HG02642 (cell line): Measurements from ENCODE around the gene ABHD6.
"Not testable (repeated sequence)": the region's sequence is repeated elsewhere in the genome, so short reads cannot be mapped to it uniquely, and the experiment has no call there.

Experiments used
- ATAC-seq: cut with Tn5 transposase; IDR thresholded peaks from one replicate; pipeline ENCODE4 v1.9.1; 2021; ENCODE audit warnings: mild to moderate bottlenecking; ENCODE audit not compliant: unreplicated experiment, poor library complexity

ABHD6 gene

DNA sequence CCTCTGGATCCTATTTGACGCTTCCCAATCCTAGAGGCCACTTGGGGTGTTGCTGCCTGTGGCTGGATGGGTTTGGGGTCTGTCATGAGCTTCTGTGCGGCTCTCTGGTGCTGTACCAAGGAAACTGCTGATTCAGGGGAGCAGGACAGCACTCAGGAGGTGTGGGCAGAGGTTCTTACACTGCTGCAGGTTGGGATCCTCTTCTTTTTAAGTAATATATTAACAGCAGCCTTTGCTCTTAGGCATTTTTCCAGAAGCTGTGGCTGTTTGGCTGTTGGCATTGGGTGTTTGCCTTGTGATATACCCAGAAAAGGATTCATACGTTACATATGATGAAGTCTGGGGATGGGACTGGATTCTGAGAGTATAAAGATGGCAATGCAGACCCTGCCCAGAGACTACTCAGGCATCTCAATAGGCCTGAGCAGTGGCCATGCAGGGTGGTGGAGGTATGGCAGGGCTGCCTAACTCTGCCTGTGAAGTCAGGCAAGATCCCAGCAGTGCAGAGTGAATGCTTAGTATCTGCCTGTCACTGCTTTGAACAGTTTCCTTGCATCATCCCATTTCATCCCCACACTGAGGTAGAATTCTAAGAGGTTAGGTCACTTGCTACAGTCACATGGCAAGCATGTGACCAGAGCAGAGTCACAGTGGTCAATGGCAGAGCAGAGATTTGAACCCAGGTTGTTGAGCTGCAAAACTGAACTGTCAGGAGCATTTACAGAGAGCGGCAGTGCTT, 3.9 kb downstream of the ABHD6 start:
- ATAC-seq = no peak

DNA sequence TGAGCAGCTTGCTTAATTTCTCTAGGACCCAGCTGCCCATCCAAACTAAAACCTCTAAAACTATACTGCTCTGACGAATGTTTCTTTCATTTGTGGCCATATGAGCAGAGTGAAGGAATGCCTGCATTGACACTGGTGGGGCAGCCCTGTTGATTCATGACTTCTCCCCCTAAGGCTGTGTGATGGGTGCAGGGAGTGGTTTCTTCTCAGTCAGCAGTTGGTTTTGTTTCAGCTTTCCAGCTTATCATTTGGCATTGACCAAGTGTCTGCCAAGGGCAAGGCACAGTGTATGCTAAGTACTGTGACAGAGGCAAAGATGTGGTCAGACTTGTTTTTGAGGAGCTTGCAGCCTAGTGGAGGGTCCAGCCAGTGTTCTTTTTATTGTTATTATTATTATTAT, 4.7 kb downstream of the ABHD6 start:
- no peak for ATAC-seq

GRCh38 chr3:58242860-58243259, 5.3 kb downstream of the ABHD6 start:
- ATAC-seq = not testable (repeated sequence)

DNA sequence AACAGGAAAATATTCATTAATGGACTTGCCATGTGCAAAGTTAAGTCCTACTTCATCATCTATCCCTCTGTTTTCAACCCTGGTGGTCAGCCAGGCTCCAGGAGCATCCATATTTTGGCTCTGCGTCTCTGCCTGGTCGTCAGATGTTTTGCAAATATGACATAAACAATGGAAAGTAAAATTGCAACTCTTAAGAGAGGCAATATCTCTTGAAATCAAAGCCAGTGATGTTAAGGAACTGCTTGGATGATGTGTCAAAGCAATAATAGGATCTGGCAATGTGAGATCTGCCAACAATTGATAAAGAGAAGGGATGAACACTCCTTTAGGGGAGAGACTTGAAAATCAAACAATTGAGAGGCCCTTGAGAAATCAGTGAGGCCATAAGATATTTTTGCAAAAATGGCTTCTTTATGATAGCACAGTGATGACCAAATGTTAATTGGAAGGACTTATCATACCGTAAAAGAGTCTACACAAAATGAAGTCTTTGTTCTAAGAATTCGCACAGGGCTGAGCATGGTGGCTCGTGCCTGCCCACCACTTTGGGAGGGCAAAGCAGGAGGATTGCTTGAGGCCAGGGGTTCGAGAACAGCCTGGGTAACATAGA, 6.5 kb downstream of the ABHD6 start:
- no peak for ATAC-seq

DNA sequence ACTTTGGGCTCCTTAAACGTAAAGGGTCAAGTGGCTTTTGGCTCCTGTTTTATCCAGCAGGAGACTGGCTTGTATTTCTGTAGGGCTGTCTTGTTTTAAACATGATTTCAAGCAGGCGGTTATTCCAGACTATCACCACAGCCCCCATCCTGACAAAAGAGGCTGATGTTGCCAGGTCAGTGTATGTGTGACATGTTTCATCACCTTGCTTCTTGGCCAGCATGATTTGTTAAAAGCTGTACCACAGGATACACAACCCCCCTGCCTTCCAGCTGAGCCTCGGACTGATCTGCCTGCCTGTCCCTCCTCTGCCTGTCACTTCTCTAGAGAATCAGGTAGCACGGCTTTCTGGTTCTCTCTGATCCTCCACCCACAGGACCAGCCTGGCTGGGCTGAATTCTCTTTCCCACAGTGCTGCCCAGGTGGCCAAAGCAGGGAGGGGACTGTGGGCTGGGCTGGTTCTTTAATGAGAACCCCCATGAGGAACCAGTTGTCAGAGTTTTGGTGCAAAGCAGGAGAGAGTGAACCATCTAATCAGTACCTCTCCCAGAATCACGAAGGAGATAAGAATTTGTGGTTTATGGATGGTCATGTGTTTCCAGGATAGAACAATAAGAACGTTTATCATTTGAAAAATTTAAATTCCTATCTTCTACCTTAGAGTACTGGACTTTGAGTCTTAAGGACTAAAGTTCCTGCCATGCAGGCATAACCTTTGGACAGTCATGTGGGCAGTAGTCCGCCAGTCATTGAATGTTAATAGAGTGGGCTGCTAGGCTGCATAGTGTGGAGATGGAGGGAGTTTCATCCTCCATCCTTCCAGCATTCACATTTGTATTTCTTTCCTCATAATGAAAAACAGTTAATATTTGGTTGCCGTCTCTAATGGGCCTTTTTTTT, 8.8 kb downstream of the ABHD6 start:
- no peak for ATAC-seq

- ATAC-seq = no peak
Measured at GRCh38 chr3:58249358-58250092, 11.9 kb downstream of the ABHD6 start.

GRCh38 chr3:58250093-58250707, 12.6 kb downstream of the ABHD6 start:
- ATAC-seq = no peak

GRCh38 chr3:58251631-58252035, 14.0 kb downstream of the ABHD6 start:
- no peak for ATAC-seq

DNA sequence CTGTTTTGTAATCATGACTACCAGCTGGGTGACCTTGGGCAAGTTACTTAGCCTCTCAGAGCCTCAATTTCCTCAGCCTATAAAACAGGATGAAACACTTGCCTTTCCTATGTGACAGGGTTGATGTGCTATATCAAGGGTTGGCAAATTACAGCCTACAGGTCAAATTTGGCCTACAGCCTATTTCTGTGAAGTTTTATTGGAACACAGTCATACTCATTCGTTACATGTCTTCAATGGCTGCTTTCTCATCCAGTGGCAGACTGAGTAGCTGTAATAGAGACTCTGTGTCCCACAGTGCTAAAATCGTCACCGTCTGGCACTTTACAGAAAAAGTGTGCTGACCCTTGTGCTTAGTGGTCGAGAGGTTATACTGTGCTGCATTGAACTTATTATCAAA, 16.6 kb downstream of the ABHD6 start:
- no peak for ATAC-seq

DNA sequence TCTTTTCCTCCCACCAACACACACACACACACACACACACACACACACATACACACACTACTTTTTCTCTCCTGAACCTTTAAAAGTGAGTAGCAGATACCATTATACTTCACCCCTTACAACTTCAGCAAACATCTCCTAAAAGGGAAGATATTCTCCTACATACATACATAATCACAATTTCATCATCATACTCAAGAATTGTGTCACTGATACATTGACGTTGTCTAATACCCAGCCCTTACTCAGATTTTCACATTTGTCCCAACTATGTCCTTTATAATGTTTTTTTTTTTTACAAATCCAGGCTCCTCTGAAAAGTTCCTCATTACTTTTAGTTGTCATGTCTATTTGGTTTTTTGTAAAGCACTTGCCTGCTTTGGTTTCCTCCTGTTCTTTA, 18.5 kb downstream of the ABHD6 start:
- no peak for ATAC-seq

- no peak for ATAC-seq
Measured at GRCh38 chr3:58256511-58256910, 18.9 kb downstream of the ABHD6 start.

DNA sequence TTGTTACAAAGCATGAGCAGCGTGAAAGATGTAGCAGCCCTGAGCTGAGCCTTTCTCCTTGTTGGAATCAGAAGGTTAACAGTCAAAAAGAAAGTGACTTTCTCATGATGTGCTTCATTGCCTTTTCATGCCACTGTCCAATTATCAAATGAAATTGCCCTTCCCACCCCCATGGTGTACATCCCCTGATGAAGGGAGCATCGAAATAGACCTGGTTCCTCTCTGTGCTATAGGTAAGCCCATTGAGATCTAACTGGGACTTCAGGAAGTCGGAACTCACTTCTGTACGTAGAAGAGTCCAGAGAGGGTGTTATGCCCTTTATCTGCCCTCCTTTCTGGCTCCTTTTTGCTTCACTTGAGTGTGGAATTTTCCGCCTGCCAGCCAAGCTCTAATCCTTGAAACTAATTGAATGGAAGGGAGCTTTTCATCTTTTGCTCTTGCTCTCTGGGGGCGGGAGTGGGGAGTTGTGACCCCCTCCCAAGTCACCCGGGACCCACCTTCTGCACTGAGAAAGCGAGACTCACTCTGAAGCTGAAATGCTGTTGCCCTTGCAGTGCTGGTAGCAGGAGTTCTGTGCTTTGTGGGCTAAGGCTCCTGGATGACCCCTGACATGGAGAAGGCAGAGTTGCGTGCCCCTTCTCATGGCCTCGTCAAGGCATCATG, 20.9 kb downstream of the ABHD6 start:
- no peak for ATAC-seq

GRCh38 chr3:58260261-58260731, 22.7 kb downstream of the ABHD6 start:
- no peak for ATAC-seq

DNA sequence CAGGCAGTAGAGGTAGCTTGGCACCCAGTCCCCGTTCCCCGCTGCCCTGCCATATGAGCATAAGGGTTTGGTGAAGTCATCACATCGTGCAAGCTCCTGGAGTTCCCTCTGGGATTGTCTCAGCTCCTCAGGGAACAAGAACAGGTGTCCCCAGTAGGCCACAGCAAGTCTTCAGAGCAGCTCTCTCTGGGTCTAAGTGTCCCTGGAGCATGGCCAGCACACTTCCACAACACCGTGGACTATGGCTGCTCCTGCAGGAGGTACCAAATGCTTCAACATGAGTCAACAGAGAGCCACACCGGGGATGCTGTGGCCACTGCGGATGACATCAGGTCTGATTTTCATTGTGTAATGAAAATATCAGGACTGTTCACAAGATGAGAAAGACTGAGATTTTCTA, 23.1 kb downstream of the ABHD6 start:
- no peak for ATAC-seq

DNA sequence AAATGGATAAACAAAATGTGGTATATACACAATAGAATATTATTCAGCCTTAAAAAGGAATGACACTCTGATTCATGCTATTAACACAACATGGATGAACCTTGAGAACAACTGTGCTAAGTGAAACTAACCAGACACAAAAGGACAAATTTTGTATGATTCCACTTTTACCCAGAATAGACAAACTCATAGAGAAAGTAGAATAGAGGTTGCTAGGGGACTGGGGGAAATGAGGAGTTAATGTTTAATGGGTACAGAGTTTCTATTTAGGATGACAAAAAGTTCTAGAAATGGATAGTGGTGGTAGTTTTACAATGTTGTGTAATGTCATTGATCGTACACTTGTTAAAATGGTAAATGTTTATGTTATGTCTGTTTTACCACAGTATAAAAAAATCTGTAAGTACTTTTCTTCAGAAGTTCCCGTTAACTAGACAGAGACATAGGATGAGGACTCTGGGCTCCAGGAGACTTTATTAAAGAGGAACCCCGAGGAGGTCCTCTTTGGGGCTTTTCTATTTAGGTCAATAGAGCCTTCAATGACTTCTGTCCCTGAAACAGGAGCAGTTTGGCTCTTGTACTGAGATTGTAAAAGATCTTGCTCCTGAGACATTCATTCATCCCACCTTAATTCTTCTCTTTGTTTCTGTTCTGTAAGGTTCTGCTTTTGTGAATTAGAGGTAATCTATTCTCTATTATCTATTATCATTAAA, 24.5 kb downstream of the ABHD6 start:
- peak; percentile 58 for ATAC-seq

DNA sequence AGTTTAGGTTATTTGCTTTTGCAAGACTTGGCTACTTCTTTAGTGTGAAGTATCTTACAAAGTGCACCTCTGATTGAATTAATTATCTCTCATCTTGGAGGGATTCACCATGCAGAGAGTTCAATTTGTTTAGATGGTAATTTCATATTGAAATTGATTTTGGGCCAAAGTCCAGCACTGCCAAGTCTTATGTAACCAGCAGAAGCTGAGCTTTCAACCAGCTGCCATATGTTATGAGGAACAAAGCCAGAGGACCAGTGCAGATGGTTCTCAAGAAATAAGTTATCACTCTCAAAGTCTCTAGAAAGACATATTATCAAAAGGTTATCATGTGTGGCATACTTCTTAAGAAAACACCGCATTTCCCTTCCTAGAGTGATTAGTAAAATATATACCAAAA, 29.0 kb downstream of the ABHD6 start:
- no peak for ATAC-seq

- not testable (repeated sequence) for ATAC-seq
Measured at GRCh38 chr3:58267543-58267942, 30.0 kb downstream of the ABHD6 start.

GRCh38 chr3:58269356-58269755, 31.8 kb downstream of the ABHD6 start:
- no peak for ATAC-seq

DNA sequence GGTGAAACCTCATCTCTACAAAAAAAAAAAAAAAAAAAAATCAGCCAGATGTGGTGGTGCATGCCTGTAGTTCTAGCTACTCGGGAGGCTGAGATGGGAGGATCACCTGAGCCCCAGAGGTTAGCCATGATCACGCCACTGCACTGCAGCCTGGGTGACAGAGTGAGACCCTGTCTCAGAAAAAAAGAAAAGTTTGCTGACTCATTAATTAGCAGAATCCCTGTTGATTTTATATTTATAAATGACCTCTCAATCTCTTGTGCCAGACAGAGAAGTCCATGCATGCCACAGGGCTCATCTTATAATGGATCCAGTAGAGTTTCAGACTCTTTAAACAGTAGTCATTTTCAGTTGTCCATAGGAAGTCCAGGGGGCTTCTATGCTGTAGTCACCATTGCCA, 32.9 kb downstream of the ABHD6 start:
- ATAC-seq = no peak
